Ovary (tissue), 9 donors: ENCODE data around the gene ZDHHC24. TPM values are rescaled to one million over a fixed set of nuclear protein-coding genes. Genes with fewer than 3 reads are reported as not detected.

Experiments used
- DNase-seq, 5 donors: peaks; one replicate each; pipeline ENCODE4 v3.0.0-alpha.2; 2019 to 2020
- H3K27ac ChIP-seq, 2 donors: fragments of 200-600 bp; one replicate each; pipeline versions ENCODE4 v1.5.1 to v1.8.0; 2019 to 2022
- H3K27me3 ChIP-seq: fragments of 200-600 bp; one replicate; pipeline ENCODE4 v1.8.0; 2022
- H3K36me3 ChIP-seq: fragments of 200-600 bp; sonication (generic); one replicate; pipeline ENCODE4 v1.5.1; 2019
- H3K4me1 ChIP-seq: one replicate; pipeline ENCODE4 v1.8.1; 2013; ENCODE audit warnings: mild to moderate bottlenecking, moderate library complexity; ENCODE audit not compliant: insufficient read depth
- H3K4me3 ChIP-seq: fragments of 200-600 bp; sonication (generic); one replicate; pipeline ENCODE4 v1.5.1; 2017
- H3K9me3 ChIP-seq, 2 donors: fragments of 200-600 bp in 1 of 2; sonication (generic) in 1 of 2; one replicate each; pipeline versions ENCODE4 v1.5.1 to v1.8.1; 2013 to 2019; ENCODE audit warnings: mild to moderate bottlenecking in 1 of 2, moderate library complexity in 1 of 2
- CTCF ChIP-seq, 3 donors: fragments of 450-650 bp in 2 of 3; fragments of 200-600 bp in 1 of 3; IDR thresholded peaks; one replicate each; pipeline versions ENCODE4 v1.5.1 to v1.8.0; 2016 to 2022; ENCODE audit warnings: antibody characterized with exemption in 3 of 3, mild to moderate bottlenecking in 1 of 3
- EP300 ChIP-seq: sonication (generic); formaldehyde crosslinking; IDR thresholded peaks from one replicate; pipeline ENCODE4 v1.6.1; 2017; ENCODE audit warnings: antibody characterized with exemption
- POLR2A ChIP-seq: fragments of 450-650 bp; IDR thresholded peaks from one replicate; pipeline ENCODE4 v1.6.1; 2017; ENCODE audit warnings: antibody characterized with exemption, mild to moderate bottlenecking, moderate library complexity
- WGBS, 3 donors: extraction: QIAGEN DNeasy Blood & Tissue Kit in 1 of 3; methylation state at CpG; one replicate each; pipeline versions ENCODE4 v1.1.5 to v1.1.7; 2013 to 2017; 5-methylcytosine and 5-hydroxymethylcytosine counted together
- intact Hi-C, 4 donors: fragments of 100-400 bp; cut with DNase I; formaldehyde crosslinking; loops; one replicate each; pipeline versions ENCODE4 v1.11.0 to v1.15.1; 2022 to 2023
- polyA plus RNA-seq, 2 donors: library from polyadenylated mRNA; stranded (reverse); fragments of 200-250 nt in 1 of 2; fragments of 350-450 nt in 1 of 2; fragmentation: Illumina TruSeq in 1 of 2; extraction: RNeasy Lipid Tissue Mini Kit (QIAGEN cat#74804) in 1 of 2; gene quantifications; one replicate each; pipeline ENCODE4 v1.2.3, GENCODE V29; 2013 to 2014
- total RNA-seq, 7 donors: library from RNA; depleted of rRNA in 2 of 7; stranded (reverse); fragments of >200 nt in 2 of 7; fragmentation: NEBNext Ultra II Directional in 3 of 7; extraction: Animal tissue kit (Norgen Biotek cat#: 25700) in 3 of 7; gene quantifications; one replicate each; pipeline versions ENCODE4 v1.1.0 to v1.2.4, GENCODE V29; 2016 to 2023
- donor health status: DM: no; HTN: no; CAD: no; lungs with moderate emphysema.
- donor health status: DM: no; HTN: no; CAD: no.
- donor health status: Bipolar disorder and iron deficiency.
- donor health status: DM: yes; HTN: yes; CAD: no.
- donor health status: DM: no; HTN: no; CAD: no.
- donor health status: DM: yes; HTN: yes; CAD: no.

ZDHHC24 gene
- total and polyA plus RNA-seq, 9 donors = 5.1 to 14.5 (median 8.9) TPM

GRCh38 chr11:66529655-66530054 lies 16.2 kb downstream of the ZDHHC24 start:
- Histone ChIP-seq H3K9me3 (no peaks in the 10 kb centered on the region), H3K4me3 (no peak overlapping the region), H3K27me3 (no peaks in the 10 kb centered on the region), H3K27ac (no peak overlapping the region), H3K36me3 (no peaks in the 10 kb centered on the region), H3K4me1 (no peaks in the 10 kb centered on the region)
- DNase-seq = no peak
- WGBS, 3 donors = 74 to 89% (median 85%) methylated on average over 13 of the region's 13 CpGs
- no peak for TF ChIP-seq EP300
- no peak for TF ChIP-seq CTCF (IDR thresholded peaks at IDR 0.05)
- TF ChIP-seq POLR2A = no peak
- intact Hi-C loops = no loop called here

GRCh38 chr11:66529069-66529468 lies 16.8 kb downstream of the ZDHHC24 start:
- H3K27me3 ChIP-seq = no peaks in the 10 kb centered on the region
- H3K9me3 ChIP-seq = no peaks in the 10 kb centered on the region
- H3K4me3 ChIP-seq = no peak overlapping the region
- intact Hi-C loops = no loop called here
- WGBS, 3 donors = 77 to 81% (median 78%) methylated on average over 10 of the region's 10 CpGs
- no peaks in the 10 kb centered on the region for H3K4me1 ChIP-seq
- no peak for DNase-seq
- no peak overlapping the region for H3K27ac ChIP-seq
- H3K36me3 ChIP-seq = no peaks in the 10 kb centered on the region
- TF ChIP-seq CTCF (IDR thresholded peaks at IDR 0.05) = no peak
- TF ChIP-seq POLR2A = no peak
- TF ChIP-seq EP300 = no peak

GRCh38 chr11:66524304-66525040 lies 21.4 kb downstream of the ZDHHC24 start:
- no peak for DNase-seq
- H3K36me3 ChIP-seq = no peaks in the 10 kb centered on the region
- H3K4me3 ChIP-seq = no peak overlapping the region
- no peaks in the 10 kb centered on the region for H3K9me3 ChIP-seq
- no peaks in the 10 kb centered on the region for H3K27me3 ChIP-seq
- no peaks in the 10 kb centered on the region for H3K4me1 ChIP-seq
- no peak for TF ChIP-seq POLR2A
- no peak for TF ChIP-seq CTCF (IDR thresholded peaks at IDR 0.05)
- TF ChIP-seq EP300 = no peak
- no peak overlapping the region for H3K27ac ChIP-seq
- 78 to 88% (median 79%) methylated on average over 10 of the region's 10 CpGs for WGBS, 3 donors
- intact Hi-C loops = no loop called here

- WGBS, 3 donors = 83 to 91% (median 86%) methylated on average over 11 of the region's 11 CpGs
- H3K27me3 ChIP-seq = no peaks in the 10 kb centered on the region
- TF ChIP-seq POLR2A (no peak), EP300 (no peak), CTCF (IDR thresholded peaks at IDR 0.05) (no peak)
- intact Hi-C loops = no loop called here
- H3K4me1 ChIP-seq = no peaks in the 10 kb centered on the region
- DNase-seq = no peak
- H3K27ac ChIP-seq = no peak overlapping the region
- H3K9me3 ChIP-seq = no peaks in the 10 kb centered on the region
- H3K4me3 ChIP-seq = no peak overlapping the region
- H3K36me3 ChIP-seq = no peaks in the 10 kb centered on the region
Measured at GRCh38 chr11:66523611-66524010, 22.2 kb downstream of the ZDHHC24 start.
